Pancreas (tissue), 10 donors: ENCODE data around the gene BTG2. TPM values are rescaled to one million over a fixed set of nuclear protein-coding genes. Genes with fewer than 3 reads are reported as not detected.

Source experiments
- ATAC-seq, 4 donors: fragments of 200-7000 bp; cut with Tn5 transposase; one replicate each; pipeline versions ENCODE4 v1.8.0 to v1.9.1; 2020; ENCODE audit warnings: mild to moderate bottlenecking in 4 of 4, moderate library complexity in 4 of 4
- DNase-seq, 6 donors: peaks; one replicate each; pipeline ENCODE4 v3.0.0-alpha.2; 2020
- FAIRE-seq: peaks from 2 replicates; lab custom pipeline; 2012; peaks lifted over from hg19 to GRCh38; lab: Jason Lieb, UNC
- H3K27ac ChIP-seq, 4 donors: fragments of 200-600 bp; sonication (generic); 1 replicate in 3 of 4; 2 replicates in 1 of 4; pipeline versions ENCODE4 v1.5.0 to v1.8.0; 2020
- H3K27me3 ChIP-seq, 4 donors: fragments of 200-600 bp; one replicate each; pipeline ENCODE4 v1.8.0; 2021
- H3K36me3 ChIP-seq, 3 donors: fragments of 200-600 bp; sonication (generic) in 1 of 3; one replicate each; pipeline versions ENCODE4 v1.5.0 to v1.8.0; 2020 to 2021
- H3K4me1 ChIP-seq, 3 donors: fragments of 200-600 bp; one replicate each; pipeline ENCODE4 v1.8.0; 2021
- H3K4me3 ChIP-seq, 4 donors: fragments of 200-600 bp; sonication (generic) in 2 of 4; one replicate each; pipeline versions ENCODE4 v1.5.0 to v1.8.0; 2020 to 2021
- H3K9me3 ChIP-seq, 4 donors: fragments of 200-600 bp; one replicate each; pipeline ENCODE4 v1.8.0; 2021
- CTCF ChIP-seq, 4 donors: fragments of 200-600 bp; sonication (generic) in 3 of 4; IDR thresholded peaks; one replicate each; pipeline versions ENCODE4 v1.5.0 to v1.8.0; 2021; ENCODE audit warnings: antibody characterized with exemption in 4 of 4
- whole genome bisulfite sequencing, 2 donors: extraction: QIAGEN DNeasy Blood & Tissue Kit; methylation state at CpG; one replicate each; pipeline ENCODE4 v1.1.7; 2013; 5-methylcytosine and 5-hydroxymethylcytosine counted together
- intact Hi-C, 3 donors: fragments of 100-400 bp; cut with DNase I; formaldehyde crosslinking; loops; one replicate each; pipeline versions ENCODE4 v1.11.1 to v1.14.2; 2022
- polyA plus RNA-seq, 2 donors: library from polyadenylated mRNA; stranded (reverse); fragments of 200-250 nt; gene quantifications; one replicate each; pipeline ENCODE4 v1.2.3, GENCODE V29; 2013
- total RNA-seq, 6 donors: library from RNA; stranded (reverse); fragmentation: NEBNext Ultra II Directional in 4 of 6; extraction: Animal tissue kit (Norgen Biotek cat#: 25700) in 4 of 6; gene quantifications; one replicate each; pipeline versions ENCODE4 v1.2.1 to v1.2.4, GENCODE V29; 2021 to 2023
- donor health status: healthy with polysubstance abuse.
- donor health status: DM: no; HTN: no; CAD: no; lungs with moderate emphysema.
- donor health status: DM: no; HTN: no; CAD: no.
- donor health status: control.
- donor health status: control.
- donor health status: Bipolar disorder and iron deficiency.
- donor health status: DM: yes; HTN: yes; CAD: no.
- donor health status: DM: no; HTN: no; CAD: no.
- donor health status: DM: no; HTN: no; CAD: no.
- donor health status: DM: yes; HTN: yes; CAD: no.

The BTG2 gene
- total and polyA plus RNA-seq, 8 donors = 83.1 to 452 (median 192) TPM

- peak overlapping the region in 2 of 4 donors; percentile 20 to 21 for H3K4me3 ChIP-seq
- FAIRE-seq = no peak
- intact Hi-C loops = no loop called here
- TF ChIP-seq CTCF (IDR thresholded peaks at IDR 0.05) = no peak
- H3K9me3 ChIP-seq = no peaks in the 10 kb centered on the region
- DNase-seq = peak; percentile 97 to 99 (median 98)
- no peaks in the 10 kb centered on the region for H3K36me3 ChIP-seq
- no peaks in the 10 kb centered on the region for H3K27me3 ChIP-seq
- 8% methylated on average over 29 to 31 of the region's 31 CpGs for WGBS, 2 donors
- peaks cover 57 to 61% (median 60%) of the 10 kb centered on the region in 3 donors for H3K4me1 ChIP-seq
- ATAC-seq = peak; percentile 80 to 87 (median 84)
- H3K27ac ChIP-seq = peak overlapping the region; percentile 96 to 99 (median 98)
These were observed 14.8 kb upstream of the BTG2 start for GRCh38 chr1:203290261-203291089.

- TF ChIP-seq CTCF (IDR thresholded peaks at IDR 0.05) = no peak
- peak overlapping the region; percentile 96 to 99 (median 98) for H3K27ac ChIP-seq
- intact Hi-C loops = no loop called here
- H3K9me3 ChIP-seq = no peaks in the 10 kb centered on the region
- ATAC-seq = peak; percentile 9 to 20 (median 16)
- 37 to 48% methylated on average over 17 of the region's 17 CpGs for WGBS, 2 donors
- FAIRE-seq = no peak
- peak in 3 of 6 donors; percentile 57 to 70 (median 64) for DNase-seq
- H3K4me1 ChIP-seq = peaks cover 49 to 52% (median 50%) of the 10 kb centered on the region in 3 donors
- no peaks in the 10 kb centered on the region for H3K27me3 ChIP-seq
- H3K36me3 ChIP-seq = no peaks in the 10 kb centered on the region
- H3K4me3 ChIP-seq = peak overlapping the region in 1 of 4 donors; percentile 9
These were observed 13.9 kb upstream of the BTG2 start for GRCh38 chr1:203291201-203292096.

- no peaks in the 10 kb centered on the region for H3K27me3 ChIP-seq
- FAIRE-seq = no peak
- H3K27ac ChIP-seq = no peak overlapping the region
- H3K4me3 ChIP-seq = no peak overlapping the region
- intact Hi-C loops = no loop called here
- WGBS, 2 donors = 95 to 96% methylated on average over 1 of the region's 1 CpG
- H3K36me3 ChIP-seq = no peaks in the 10 kb centered on the region
- DNase-seq = no peak
- no peak for ATAC-seq
- TF ChIP-seq CTCF (IDR thresholded peaks at IDR 0.05) = no peak
- no peaks in the 10 kb centered on the region for H3K9me3 ChIP-seq
- peaks cover 11 to 13% (median 12%) of the 10 kb centered on the region in 3 donors for H3K4me1 ChIP-seq
These were observed 9.5 kb upstream of the BTG2 start for GRCh38 chr1:203295796-203296195.

- Histone ChIP-seq H3K4me1 (peaks cover 3 to 5% (median 4%) of the 10 kb centered on the region in 3 donors), H3K36me3 (no peaks in the 10 kb centered on the region), H3K4me3 (no peak overlapping the region), H3K9me3 (no peaks in the 10 kb centered on the region), H3K27ac (no peak overlapping the region), H3K27me3 (no peaks in the 10 kb centered on the region)
- ATAC-seq = no peak
- intact Hi-C loops = no loop called here
- no peak for FAIRE-seq
- WGBS, 2 donors = 86 to 88% methylated on average over 7 of the region's 7 CpGs
- TF ChIP-seq CTCF (IDR thresholded peaks at IDR 0.05) = no peak
- no peak for DNase-seq
These were observed 8.8 kb upstream of the BTG2 start for GRCh38 chr1:203296460-203297073.
